Measurements from ENCODE around the gene AKT1S1.
A peak's percentile ranks its signal among the peaks of the same experiment; 100 is the strongest.

AKT1S1 gene

GRCh38 chr19:49853852-49854377, 23.2 kb downstream of the AKT1S1 start:
- TF ChIP-seq CTCF (conservative IDR thresholded peaks at IDR 0.05; ENCODE audit: control insufficient read depth, insufficient read depth, low read depth, low read length), result no peak
- no peak overlapping the region for H3K4me3 ChIP-seq (ENCODE audit: control insufficient read depth, low read depth, low read length)
- no peak for DNase-seq (ENCODE audit: low read depth)

- no peak for TF ChIP-seq CTCF (conservative IDR thresholded peaks at IDR 0.05; ENCODE audit: control insufficient read depth, insufficient read depth, low read depth, low read length)
- H3K4me3 ChIP-seq (ENCODE audit: control insufficient read depth, low read depth, low read length), result peak overlapping the region; percentile 81
- DNase-seq (ENCODE audit: low read depth), result peak; percentile 31
Observed at GRCh38 chr19:49852631-49853126, 24.5 kb downstream of the AKT1S1 start.

GRCh38 chr19:49851456-49852259, 25.5 kb downstream of the AKT1S1 start:
- DNase-seq (ENCODE audit: low read depth), result no peak

GRCh38 chr19:49850487-49851342, 26.4 kb downstream of the AKT1S1 start, which contains the start of gene PTOV1:
Gene PTOV1, plus strand, starts transcription at chr19:49851159.
- peak; percentile 89 for DNase-seq (ENCODE audit: low read depth)
- H3K4me3 ChIP-seq (ENCODE audit: control insufficient read depth, low read depth, low read length), result peak within 1 kb of the TSS; percentile 81
- TF ChIP-seq CTCF (conservative IDR thresholded peaks at IDR 0.05; ENCODE audit: control insufficient read depth, insufficient read depth, low read depth, low read length), result no peak

More at GRCh38 chr19:49851456-49852259, 25.5 kb downstream of the AKT1S1 start:
- TF ChIP-seq CTCF (conservative IDR thresholded peaks at IDR 0.05; ENCODE audit: control insufficient read depth, insufficient read depth, low read depth, low read length), result no peak
- peak overlapping the region; percentile 81 for H3K4me3 ChIP-seq (ENCODE audit: control insufficient read depth, low read depth, low read length)

- H3K4me3 ChIP-seq (ENCODE audit: control insufficient read depth, low read depth, low read length), result peak overlapping the region; percentile 81
- DNase-seq (ENCODE audit: low read depth), result no peak
- TF ChIP-seq CTCF (conservative IDR thresholded peaks at IDR 0.05; ENCODE audit: control insufficient read depth, insufficient read depth, low read depth, low read length), result no peak
Observed at GRCh38 chr19:49850221-49850486, 27.0 kb downstream of the AKT1S1 start.

GRCh38 chr19:49849433-49850220, 27.5 kb downstream of the AKT1S1 start:
- TF ChIP-seq CTCF (conservative IDR thresholded peaks at IDR 0.05; ENCODE audit: control insufficient read depth, insufficient read depth, low read depth, low read length), result no peak
- DNase-seq (ENCODE audit: low read depth), result no peak
- H3K4me3 ChIP-seq (ENCODE audit: control insufficient read depth, low read depth, low read length), result peak overlapping the region; percentile 81

Data from fibroblast of mammary gland (primary cell).